GM19193 (cell line): ENCODE data around the gene SH2D3C.
A peak's percentile ranks its signal among the peaks of the same experiment; 100 is the strongest.

Experiments
- POLR2A ChIP-seq: IDR thresholded peaks from 4 replicates; pipeline ENCODE4 v1.6.1; 2011; ENCODE audit not compliant: insufficient read depth, insufficient read length; ENCODE audit errors: extremely low read depth

Gene SH2D3C

DNA sequence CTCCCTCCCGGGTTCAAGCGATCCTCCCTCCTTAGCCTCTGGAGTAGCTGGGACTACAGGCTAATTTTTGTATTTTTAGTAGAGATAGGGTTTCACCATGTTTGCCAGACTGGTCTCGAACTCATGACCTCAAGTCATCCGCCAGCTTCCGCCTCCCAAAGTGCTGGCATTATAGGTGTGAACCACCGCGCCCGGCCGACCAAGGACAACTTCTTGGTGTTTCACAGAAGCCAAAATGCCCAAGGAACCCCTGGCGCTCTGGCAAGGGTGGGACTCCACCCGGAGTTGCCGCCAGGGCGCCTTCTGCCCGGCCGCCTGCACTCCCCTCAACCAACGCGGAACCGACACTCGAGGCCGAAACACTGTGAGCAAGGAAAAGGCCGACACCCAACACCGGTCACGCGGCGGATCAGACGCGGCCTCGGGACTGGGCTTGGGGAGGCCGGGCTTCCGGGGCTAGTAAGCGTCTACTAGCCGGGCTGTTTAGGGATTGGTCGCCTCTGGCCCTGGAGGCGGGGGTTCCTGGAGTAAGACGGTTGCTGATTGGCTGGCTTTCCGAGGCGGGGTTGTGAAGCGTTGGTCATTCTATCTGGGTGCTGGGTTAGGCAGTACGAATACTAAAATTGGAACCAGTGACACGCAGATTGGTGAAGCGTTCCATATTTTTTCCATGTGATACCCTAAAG lies 79.3 kb downstream of the SH2D3C start:
- peak; percentile 66 for TF ChIP-seq POLR2A

GRCh38 chr9:127698386-127698785 lies 80.1 kb downstream of the SH2D3C start:
- TF ChIP-seq POLR2A = no peak

GRCh38 chr9:127697575-127697974 lies 80.9 kb downstream of the SH2D3C start:
- no peak for TF ChIP-seq POLR2A

- no peak for TF ChIP-seq POLR2A
These were observed 83.4 kb downstream of the SH2D3C start for GRCh38 chr9:127694890-127695720.

- no peak for TF ChIP-seq POLR2A
These were observed 84.8 kb downstream of the SH2D3C start for GRCh38 chr9:127693697-127694096.

DNA sequence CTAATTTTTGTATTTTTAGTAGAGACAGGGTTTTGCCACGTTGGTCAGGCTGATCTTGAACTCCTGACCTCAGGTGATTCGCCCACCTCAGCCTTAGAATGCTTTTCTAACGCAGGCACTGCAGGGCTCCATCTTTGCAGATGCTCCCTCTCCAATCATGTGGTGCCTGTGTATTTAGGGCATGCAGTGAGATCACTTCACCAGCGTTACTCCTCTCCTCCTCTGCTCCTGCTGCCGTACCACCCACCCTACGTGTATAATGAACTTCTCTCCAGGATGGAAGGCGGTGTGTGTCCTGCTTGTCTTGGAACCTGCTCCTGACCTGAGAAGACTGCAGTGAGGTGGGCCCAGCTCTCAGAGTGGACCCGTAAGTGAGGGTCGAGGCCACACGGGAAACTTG lies 85.3 kb downstream of the SH2D3C start:
- no peak for TF ChIP-seq POLR2A

DNA sequence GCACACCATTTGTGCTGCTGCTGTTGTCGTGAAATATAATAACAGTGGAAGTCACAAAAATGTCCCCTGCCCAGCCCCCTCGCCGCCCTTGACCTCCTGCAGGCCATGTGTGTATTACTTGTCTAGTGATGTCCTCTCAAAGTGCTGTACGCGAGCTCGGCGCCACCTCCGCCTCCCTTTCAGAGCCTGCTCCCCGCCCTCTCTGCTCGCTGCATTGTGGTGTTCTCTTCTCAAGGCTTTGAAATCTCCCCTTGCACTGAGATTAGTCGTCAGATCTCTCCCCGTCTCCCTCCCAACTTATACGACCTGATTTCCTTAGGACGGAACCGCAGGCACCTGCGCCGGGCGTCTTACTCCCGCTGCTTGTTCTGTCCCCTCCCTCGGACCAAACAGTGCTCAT lies 86.4 kb downstream of the SH2D3C start:
- TF ChIP-seq POLR2A = no peak

DNA sequence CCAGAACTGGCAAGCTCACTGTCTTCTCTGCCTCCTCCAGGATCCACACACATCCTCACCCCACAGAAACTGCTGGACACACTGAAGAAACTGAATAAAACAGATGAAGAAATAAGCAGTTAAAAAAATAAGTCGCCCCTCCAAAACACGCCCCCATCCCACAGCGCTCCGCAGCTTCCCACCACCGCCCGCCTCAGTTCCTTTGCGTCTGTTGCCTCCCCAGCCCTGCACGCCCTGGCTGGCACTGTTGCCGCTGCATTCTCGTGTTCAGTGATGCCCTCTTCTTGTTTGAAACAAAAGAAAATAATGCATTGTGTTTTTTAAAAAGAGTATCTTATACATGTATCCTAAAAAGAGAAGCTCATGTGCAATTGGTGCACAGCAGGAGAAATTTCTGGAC lies 87.7 kb downstream of the SH2D3C start:
- no peak for TF ChIP-seq POLR2A

DNA sequence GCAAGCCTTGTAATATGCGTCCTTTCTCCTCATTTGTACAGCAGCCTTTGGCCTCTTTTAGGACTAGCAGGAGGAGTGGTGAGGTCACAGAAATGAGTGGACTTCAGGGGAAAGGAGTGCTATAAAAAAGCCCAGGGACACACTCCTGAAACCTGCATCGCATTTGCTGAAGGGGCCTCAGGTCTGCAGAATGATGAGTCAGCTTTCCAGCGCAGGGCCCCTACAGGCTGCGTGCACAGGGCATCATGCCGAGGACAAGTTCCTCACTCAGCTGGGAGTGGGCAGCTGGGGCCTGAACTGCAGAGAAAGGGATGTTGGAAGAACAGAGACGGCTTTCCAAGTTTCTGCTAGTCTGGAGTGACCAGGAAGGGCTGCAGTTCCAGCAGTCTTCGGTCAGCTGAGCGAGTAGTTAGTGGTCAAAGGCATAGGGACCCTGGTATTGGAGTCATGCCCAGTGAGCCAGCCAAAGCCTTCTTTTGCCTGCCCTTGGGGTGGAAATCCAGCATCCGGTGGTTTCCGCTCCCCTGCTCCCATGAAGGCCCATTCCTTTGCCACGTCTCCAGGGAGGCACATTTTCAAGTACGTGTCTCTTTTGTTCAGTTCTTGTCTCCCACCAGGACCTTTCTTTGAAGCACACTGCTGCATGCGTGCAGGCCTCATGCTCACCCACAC lies 89.0 kb downstream of the SH2D3C start:
- no peak for TF ChIP-seq POLR2A
